Stimulated activated CD8-positive, alpha-beta memory T cell treated with anti-CD3 and anti-CD28 coated beads, Interleukin-4, amount 100 ng/mL, for 48 hours (primary cell): ENCODE results near the gene ABCB8.
"Not testable (repeated sequence)": the region's sequence is repeated elsewhere in the genome, so short reads cannot be mapped to it uniquely, and the experiment has no call there.

Experiments used
- DNase-seq: peaks from one replicate; pipeline ENCODE4 v3.0.0-alpha.2; 2020

The ABCB8 gene

GRCh38 chr7:151016505-151016904 is 11.7 kb upstream of the ABCB8 start:
- DNase-seq, result no peak

GRCh38 chr7:151016942-151017341 is 11.3 kb upstream of the ABCB8 start:
- no peak for DNase-seq

DNA sequence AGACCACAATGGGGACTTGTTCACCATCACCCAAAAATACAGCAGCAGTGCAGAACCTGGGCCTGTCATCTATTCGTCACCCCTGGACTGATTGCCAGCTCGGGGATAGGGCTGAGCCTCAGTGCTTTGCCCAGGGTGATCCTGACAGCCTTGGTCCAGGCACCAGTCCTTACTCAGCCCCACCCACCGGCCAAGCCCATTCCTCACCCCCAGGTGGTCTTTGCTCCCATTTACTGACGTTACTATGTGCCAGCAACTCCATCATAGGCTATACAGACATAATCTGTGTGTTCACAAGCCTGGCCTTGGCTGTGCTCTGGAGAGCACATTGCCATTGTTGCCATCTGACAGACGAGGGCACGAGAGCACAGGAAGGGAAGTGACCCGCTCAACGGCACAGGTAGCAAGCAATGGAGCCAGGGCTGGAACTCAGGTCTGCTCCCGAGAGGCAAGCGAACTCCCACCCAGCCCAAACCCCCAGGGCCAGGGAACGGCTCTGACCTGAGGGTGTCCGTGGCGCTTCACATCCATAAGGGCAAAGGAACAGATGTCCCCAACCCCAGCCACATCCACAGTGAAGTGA is 10.8 kb upstream of the ABCB8 start:
- DNase-seq, result no peak

GRCh38 chr7:151017953-151018420 is 10.3 kb upstream of the ABCB8 start:
- peak; percentile 94 for DNase-seq

DNA sequence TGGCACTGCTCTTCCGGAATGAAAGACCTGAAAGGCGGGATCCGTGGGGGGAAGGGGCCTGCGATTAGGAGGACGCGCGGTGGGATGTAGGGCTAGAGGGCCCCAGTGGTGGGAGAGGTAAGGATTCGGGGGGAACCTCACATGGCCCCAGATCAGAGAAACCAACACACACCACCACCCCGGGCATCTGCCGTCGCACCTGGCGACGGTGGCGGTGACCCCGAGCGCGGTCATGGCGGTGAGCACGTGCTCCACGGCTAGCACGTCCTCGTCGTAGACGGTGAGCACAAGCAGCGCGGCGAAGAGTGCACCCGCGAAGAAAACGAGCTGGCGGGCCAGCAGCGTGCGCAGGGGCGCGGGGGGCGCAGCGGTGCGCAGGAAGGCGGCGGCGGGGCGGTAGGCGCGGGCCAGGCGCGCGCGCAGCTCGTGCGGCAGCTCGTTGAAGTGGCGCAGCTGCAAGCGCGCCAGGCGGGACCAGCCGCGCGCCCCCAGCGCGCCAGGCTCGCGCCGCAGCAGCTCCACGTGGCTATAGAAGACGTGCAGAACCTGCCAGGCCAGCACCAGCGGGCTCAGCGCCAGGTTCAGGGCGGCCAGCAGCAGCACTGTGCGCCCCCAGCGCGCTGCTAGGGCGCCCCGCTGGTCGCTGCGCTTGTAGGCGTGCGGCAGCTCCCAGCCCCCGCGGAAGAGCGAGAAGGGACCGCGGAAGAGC is 9.7 kb upstream of the ABCB8 start:
- no peak for DNase-seq

DNA sequence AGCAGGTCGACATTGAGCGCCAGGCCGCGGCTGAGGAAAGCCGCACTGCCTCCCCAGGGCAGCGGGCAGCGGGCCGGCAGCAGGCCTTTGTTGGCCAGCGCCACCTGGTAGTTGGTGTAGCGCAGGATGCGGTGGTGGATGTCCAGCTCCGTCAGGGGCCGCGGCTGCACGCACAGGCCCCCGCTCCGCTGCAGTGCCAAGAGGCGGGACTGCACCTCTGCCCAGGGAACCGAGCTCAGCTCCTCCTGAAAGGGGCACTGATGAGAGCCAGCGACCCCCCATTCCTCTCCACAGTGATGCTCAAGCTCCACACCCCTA is 9.2 kb upstream of the ABCB8 start:
- no peak for DNase-seq

GRCh38 chr7:151020231-151020630 is 8.0 kb upstream of the ABCB8 start:
- DNase-seq, result no peak

GRCh38 chr7:151023232-151023631 is 5.0 kb upstream of the ABCB8 start:
- no peak for DNase-seq

DNA sequence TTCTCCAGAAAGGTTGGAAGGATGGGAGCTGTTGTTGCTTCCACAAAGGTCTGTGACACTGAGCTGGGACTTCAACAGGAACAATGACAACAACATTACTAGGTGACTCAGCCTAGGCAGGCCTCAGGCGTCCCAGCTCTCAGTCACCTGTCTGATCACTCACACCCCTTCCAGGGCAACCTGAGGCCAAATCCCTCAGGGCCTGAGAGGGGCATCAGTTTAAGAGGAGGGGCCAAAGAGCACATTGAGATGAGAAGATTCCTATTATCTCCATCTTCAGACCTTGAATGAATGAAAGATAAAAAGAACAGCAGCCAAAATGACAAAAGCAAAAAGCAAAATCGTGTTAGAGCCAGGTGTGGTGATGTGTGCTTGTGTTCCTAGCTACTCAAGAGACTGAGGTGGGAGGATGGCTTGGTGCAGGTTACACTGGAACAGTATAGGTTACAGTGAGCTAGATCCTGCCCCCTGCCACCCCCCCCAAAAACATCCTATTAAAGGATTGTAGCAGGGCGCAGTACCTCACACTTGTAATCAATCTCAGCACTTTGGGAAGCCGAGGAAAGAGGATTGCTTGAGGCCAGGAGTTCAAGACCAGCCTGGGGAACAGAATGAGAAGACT is 3.7 kb upstream of the ABCB8 start, which contains the start of gene ATG9B:
Gene ATG9B, minus strand, starts transcription at position 60 of the 622 bp plus-strand sequence. CDS start 71 bp downstream, outside the sequence.
- DNase-seq, result no peak

GRCh38 chr7:151025924-151026671 is 2.2 kb upstream of the ABCB8 start:
- DNase-seq, result no peak

GRCh38 chr7:151026771-151027727 is 1.2 kb upstream of the ABCB8 start:
- DNase-seq, result not testable (repeated sequence)

DNA sequence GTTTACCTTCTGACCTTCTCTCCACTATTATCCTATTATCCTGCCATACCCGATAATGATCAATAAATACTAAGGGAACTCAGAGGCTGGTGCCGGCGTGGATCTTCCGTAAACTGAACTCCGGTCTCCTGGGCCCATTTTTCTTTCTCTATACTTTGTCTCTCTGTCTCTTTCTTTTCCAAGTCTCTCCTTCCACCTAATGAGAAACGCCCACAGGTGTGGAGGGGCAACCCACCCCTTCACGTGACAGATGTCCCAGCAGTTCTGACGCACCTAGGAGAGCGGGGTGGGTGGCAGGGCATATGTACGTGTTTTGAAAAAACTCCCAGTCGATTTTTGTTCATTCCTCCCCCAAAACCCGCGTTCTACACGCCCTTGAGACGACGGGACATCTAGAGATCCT is 521 bp upstream of the ABCB8 start:
- not testable (repeated sequence) for DNase-seq

- DNase-seq, result no peak
Observed at GRCh38 chr7:151028948-151029501, 775 bp downstream of the ABCB8 start.

GRCh38 chr7:151031011-151031410 is 2.8 kb downstream of the ABCB8 start:
- no peak for DNase-seq

DNA sequence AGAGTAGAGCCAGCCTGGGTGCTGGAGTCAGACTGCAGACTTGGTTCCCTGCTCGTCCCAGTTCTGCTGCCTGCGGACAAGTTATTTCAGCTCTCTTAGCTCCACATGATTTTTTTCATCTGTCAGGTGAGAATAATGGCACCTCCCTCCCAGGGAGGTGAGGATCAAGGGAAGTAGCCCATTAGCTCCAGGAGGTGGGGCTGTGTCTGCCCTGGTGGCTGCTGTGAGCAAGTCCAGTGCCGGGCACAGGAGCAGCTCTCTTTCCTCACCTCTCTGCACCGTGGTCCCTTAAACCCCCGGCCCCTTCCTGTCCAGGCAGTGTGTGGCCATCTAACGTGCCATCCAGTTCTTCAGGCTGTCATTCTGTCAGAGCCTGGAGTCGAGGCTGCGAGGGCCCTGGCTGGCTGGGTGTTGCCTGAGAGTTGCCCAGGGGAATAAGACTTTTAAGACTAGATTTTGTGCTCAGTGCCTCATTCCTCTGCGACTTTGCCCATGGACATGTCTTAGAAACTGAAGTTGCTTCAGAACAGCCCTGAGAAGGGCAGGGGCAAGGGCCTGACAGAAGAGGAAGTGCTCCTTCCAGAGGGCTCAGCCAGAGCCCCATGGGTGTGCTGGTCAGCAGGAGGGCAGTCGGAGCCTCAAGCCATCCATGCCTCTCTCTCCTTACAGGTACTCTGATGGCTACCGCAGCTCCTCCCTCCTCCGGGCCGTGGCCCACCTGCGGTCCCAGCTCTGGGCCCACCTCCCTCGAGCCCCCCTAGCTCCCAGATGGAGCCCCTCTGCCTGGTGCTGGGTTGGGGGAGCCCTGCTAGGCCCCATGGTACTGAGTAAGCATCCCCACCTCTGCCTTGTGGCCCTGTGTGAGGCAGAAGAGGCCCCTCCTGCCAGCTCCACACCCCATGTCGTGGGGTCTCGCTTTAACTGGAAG is 5.0 kb downstream of the ABCB8 start:
- no peak for DNase-seq

- DNase-seq, result no peak
Observed at GRCh38 chr7:151033864-151034249, 5.6 kb downstream of the ABCB8 start.

GRCh38 chr7:151034312-151035025 is 6.2 kb downstream of the ABCB8 start:
- DNase-seq, result no peak

GRCh38 chr7:151035026-151035717 is 6.9 kb downstream of the ABCB8 start:
- no peak for DNase-seq

DNA sequence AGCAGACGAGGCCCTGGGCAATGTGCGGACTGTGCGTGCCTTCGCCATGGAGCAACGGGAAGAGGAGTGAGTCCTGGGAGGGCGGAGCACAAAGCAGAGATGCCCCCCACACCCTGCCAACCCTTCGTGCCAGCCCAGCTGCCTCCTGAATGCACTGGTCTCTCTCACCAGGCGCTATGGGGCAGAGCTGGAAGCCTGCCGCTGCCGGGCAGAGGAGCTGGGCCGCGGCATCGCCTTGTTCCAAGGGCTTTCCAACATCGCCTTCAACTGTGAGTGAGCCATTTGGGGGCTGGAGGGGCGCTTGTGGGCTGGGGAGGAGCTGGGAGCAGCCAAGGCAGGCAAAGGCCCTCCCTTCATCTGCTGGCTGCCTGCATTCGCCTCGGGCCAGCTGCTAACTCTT is 7.7 kb downstream of the ABCB8 start:
- DNase-seq, result no peak
